ENCODE measurements around the gene UBE4A. TPM values are rescaled to one million over a fixed set of nuclear protein-coding genes. Genes with fewer than 3 reads are reported as not detected.

UBE4A gene
- total and polyA plus RNA-seq, 2 of the 4 experiments (the other 2 are of a cell fraction): 15.2 to 69.7 TPM

- no peaks in the 10 kb centered on the region for H3K9me3 ChIP-seq (ENCODE audit: control insufficient read depth, insufficient read depth, low read length)
- no TSS peak for BruUV-seq (replicated peaks)
- no peak overlapping the region for H2BK15ac ChIP-seq (ENCODE audit: low read depth, low read length)
- in situ Hi-C loops (cut with MboI; ENCODE audit: low sequenced_read_pairs): loop anchor here (10.0 to 25.0 kb wide), 2 partner anchors 208 to 991 kb away; no protein-coding TSS in a partner anchor
- no peak overlapping the region for H2BK120ac ChIP-seq (ENCODE audit: low read depth, low read length)
- no peak overlapping the region for H3K27ac ChIP-seq (ENCODE audit: insufficient read depth, low read length)
- ATAC-seq (ENCODE audit: low read depth) (no peak), DNase-seq (peak; percentile 5)
- no peak overlapping the region for H2AK5ac ChIP-seq (ENCODE audit: low read depth, low read length)
- no peak overlapping the region for H3K23ac ChIP-seq (ENCODE audit: low read depth, low read length)
- POLR2A ChIA-PET (ENCODE audit: unreplicated experiment): no interaction called here
- no peaks in the 10 kb centered on the region for H3K36me3 ChIP-seq (ENCODE audit: control insufficient read depth, insufficient read depth, low read length)
- peaks cover 11% of the 10 kb centered on the region for H3K27me3 ChIP-seq (ENCODE audit: control insufficient read depth, insufficient read depth, low read length)
- no peak overlapping the region for H2AFZ ChIP-seq (replicated peaks; ENCODE audit: low read length, poor library complexity)
- no peak overlapping the region for H2AK9ac ChIP-seq (replicated peaks; ENCODE audit: low read depth, low read length, poor library complexity)
- H3K4me1 ChIP-seq (ENCODE audit: control insufficient read depth, insufficient read depth, low read length): no peaks in the 10 kb centered on the region
- no peak overlapping the region for H4K5ac ChIP-seq (ENCODE audit: low read depth, low read length)
- no peak overlapping the region for H3K4me2 ChIP-seq (ENCODE audit: low read depth, low read length)
- no peaks in the 10 kb centered on the region for H4K20me1 ChIP-seq (ENCODE audit: insufficient read depth, low read length)
- dilution Hi-C loops (cut with HindIII; ENCODE audit: low sequenced_read_pairs, unreplicated experiment): no loop called here
- H4K91ac ChIP-seq (ENCODE audit: insufficient read depth, low read depth, low read length): no peak overlapping the region
- H4K8ac ChIP-seq (ENCODE audit: low read depth in 2 of 2, low read length in 2 of 2): no peak overlapping the region
- H3K9ac ChIP-seq (ENCODE audit: low read depth, low read length): no peak overlapping the region
- H3K9me1 ChIP-seq (ENCODE audit: insufficient read depth, low read length): no peaks in the 10 kb centered on the region
- no peak overlapping the region for H3K4me3 ChIP-seq (ENCODE audit: insufficient read depth, low read depth, low read length)
- WGBS, 2 experiments (ENCODE audit: extremely low coverage in 2 of 2, insufficient read length in 1 of 2): no CpG with 5 or more reads among the region's 6 CpGs
- no peak overlapping the region for H3K14ac ChIP-seq (replicated peaks; ENCODE audit: low read depth, low read length)
- H3K79me1 ChIP-seq (ENCODE audit: low read depth in 1 of 2, low read length in 2 of 2): no peaks in the 10 kb centered on the region
- no peak overlapping the region for H2BK5ac ChIP-seq (ENCODE audit: low read depth, low read length, poor library complexity, severe bottlenecking)
- no peak overlapping the region for H3K18ac ChIP-seq (ENCODE audit: low read depth, low read length)
- CTCF ChIA-PET: interaction anchor here (0.6 to 2.0 kb wide), 3 partner anchors 52 to 207 kb away, joined by 3 to 11 read pairs (median 3); no protein-coding TSS in a partner anchor
- no peak overlapping the region for H3K4ac ChIP-seq (ENCODE audit: low read depth, low read length)
- H2BK20ac ChIP-seq (ENCODE audit: low read depth, low read length): no peak overlapping the region
- no peak overlapping the region for H3K56ac ChIP-seq (ENCODE audit: extremely low read depth, insufficient read depth, low read length)
- TF ChIP-seq RFX5 (IDR thresholded peaks at IDR 0.05; ENCODE audit: low read depth, low read length) (no peak), SMC3 (IDR thresholded peaks at IDR 0.05; ENCODE audit: low read depth, low read length) (peak; percentile 54), CTCF (conservative IDR thresholded peaks at IDR 0.05; ENCODE audit: low read depth, low read length) (peak; percentile 63), RAD21 (IDR thresholded peaks at IDR 0.05; ENCODE audit: low read length) (peak; percentile 45), FOS (IDR thresholded peaks at IDR 0.05; ENCODE audit: low read depth, low read length) (no peak)
- intact Hi-C loops (cut with micrococcal nuclease): loop anchor here (1.0 kb wide), 2 partner anchors 155 to 208 kb away; no protein-coding TSS in a partner anchor
Observed at GRCh38 chr11:118353084-118353710, 6.2 kb upstream of the UBE4A start.
